Thoracic aorta (tissue), 2 donors: ENCODE measurements around the gene CELF2. TPM values are rescaled to one million over a fixed set of nuclear protein-coding genes. Genes with fewer than 3 reads are reported as not detected.

Experiments
- ATAC-seq: fragments of 150-250 bp; one replicate; pipeline ENCODE4 v1.8.0; 2017; ENCODE audit warnings: low read depth; ENCODE audit not compliant: insufficient number of reproducible peaks, low FRiP score
- DNase-seq: peaks from one replicate; pipeline ENCODE4 v3.0.0-alpha.2; 2020; ENCODE audit warnings: low spot score
- H3K27ac ChIP-seq, 2 donors: fragments of 200-600 bp; sonication (generic); 1 replicate in 1 of 2; 2 replicates in 1 of 2; pipeline ENCODE4 v1.5.1; 2016; ENCODE audit warnings: mild to moderate bottlenecking in 2 of 2, moderate library complexity in 2 of 2
- H3K27me3 ChIP-seq: fragments of 200-600 bp; sonication (generic); replicated peaks from 2 replicates; pipeline ENCODE4 v1.6.0; 2016; ENCODE audit warnings: mild to moderate bottlenecking; ENCODE audit not compliant: insufficient read depth
- H3K36me3 ChIP-seq: fragments of 200-600 bp; sonication (generic); one replicate; pipeline ENCODE4 v1.5.1; 2016
- H3K4me1 ChIP-seq, 2 donors: fragments of 200-600 bp; sonication (generic); 1 replicate in 1 of 2; 2 replicates in 1 of 2; pipeline versions ENCODE4 v1.5.1 to v1.6.0; 2016; ENCODE audit warnings: low read depth in 2 of 2, mild to moderate bottlenecking in 1 of 2; ENCODE audit not compliant: control insufficient read depth in 1 of 2
- H3K4me3 ChIP-seq: fragments of 200-600 bp; sonication (generic); 2 replicates; pipeline ENCODE4 v1.5.1; 2016; ENCODE audit warnings: mild to moderate bottlenecking
- H3K9me3 ChIP-seq: fragments of 200-600 bp; sonication (generic); 2 replicates; pipeline ENCODE4 v1.5.1; 2016
- CTCF ChIP-seq: fragments of 200-600 bp; sonication (generic); IDR thresholded peaks from one replicate; pipeline ENCODE4 v1.5.1; 2019; ENCODE audit warnings: antibody characterized with exemption
- total RNA-seq, 2 donors: library from RNA; depleted of rRNA; stranded (reverse); fragments of >200 nt; gene quantifications; one replicate each; pipeline versions ENCODE4 v1.1.0 to v1.2.3, GENCODE V29; 2016

CELF2 gene
- total RNA-seq, 2 donors from 2014 or later: 69.0 to 73.5 TPM

GRCh38 chr10:11252887-11253286, 235.2 kb downstream of the CELF2 start:
- H3K9me3 ChIP-seq: no peaks in the 10 kb centered on the region
- ATAC-seq: no peak
- no peaks in the 10 kb centered on the region for H3K4me1 ChIP-seq
- H3K27ac ChIP-seq: no peak overlapping the region
- no peak for TF ChIP-seq CTCF
- no peaks in the 10 kb centered on the region for H3K27me3 ChIP-seq
- H3K36me3 ChIP-seq: no peaks in the 10 kb centered on the region
- H3K4me3 ChIP-seq: no peak overlapping the region
- no peak for DNase-seq

- no peak for DNase-seq
- H3K4me3 ChIP-seq: no peak overlapping the region
- H3K27me3 ChIP-seq: no peaks in the 10 kb centered on the region
- H3K4me1 ChIP-seq: no peaks in the 10 kb centered on the region
- ATAC-seq: no peak
- no peaks in the 10 kb centered on the region for H3K9me3 ChIP-seq
- TF ChIP-seq CTCF: no peak
- no peak overlapping the region for H3K27ac ChIP-seq
- H3K36me3 ChIP-seq: no peaks in the 10 kb centered on the region
These were observed 235.8 kb downstream of the CELF2 start for GRCh38 chr10:11253385-11254002.

GRCh38 chr10:11255156-11255555, 237.5 kb downstream of the CELF2 start:
- Histone ChIP-seq H3K36me3 (peaks cover 5% of the 10 kb centered on the region), H3K27ac (no peak overlapping the region)

GRCh38 chr10:11255796-11256444, 238.2 kb downstream of the CELF2 start:
- Histone ChIP-seq H3K4me3 (no peak overlapping the region), H3K27ac (no peak overlapping the region), H3K36me3 (peaks cover 5% of the 10 kb centered on the region), H3K4me1 (no peaks in the 10 kb centered on the region), H3K9me3 (no peaks in the 10 kb centered on the region), H3K27me3 (no peaks in the 10 kb centered on the region)
- no peak for ATAC-seq
- DNase-seq: no peak
- TF ChIP-seq CTCF: no peak

More at GRCh38 chr10:11255156-11255555, 237.5 kb downstream of the CELF2 start:
- Histone ChIP-seq H3K4me1 (no peaks in the 10 kb centered on the region), H3K9me3 (no peaks in the 10 kb centered on the region), H3K4me3 (no peak overlapping the region), H3K27me3 (no peaks in the 10 kb centered on the region)
- DNase-seq (no peak), ATAC-seq (no peak)
- TF ChIP-seq CTCF: no peak

GRCh38 chr10:11256896-11257295, 239.2 kb downstream of the CELF2 start:
- DNase-seq: no peak
- no peaks in the 10 kb centered on the region for H3K27me3 ChIP-seq
- H3K4me3 ChIP-seq: no peak overlapping the region
- H3K9me3 ChIP-seq: no peaks in the 10 kb centered on the region
- H3K36me3 ChIP-seq: peaks cover 5% of the 10 kb centered on the region
- ATAC-seq: no peak
- no peak overlapping the region for H3K27ac ChIP-seq
- peaks cover 2 to 9% of the 10 kb centered on the region in 2 donors for H3K4me1 ChIP-seq
- TF ChIP-seq CTCF: no peak
